Upper lobe of left lung (tissue), 4 donors: Measurements from ENCODE around the gene ARID1B.

Experiments
- POLR2A ChIP-seq, 4 donors: fragments of 450-650 bp; IDR thresholded peaks; one replicate each; pipeline ENCODE4 v1.5.1; 2016 to 2017; ENCODE audit warnings: antibody characterized with exemption in 4 of 4, mild to moderate bottlenecking in 2 of 4
- POLR2AphosphoS5 ChIP-seq, 2 donors: sonication (generic); formaldehyde crosslinking; IDR thresholded peaks; one replicate each; pipeline ENCODE4 v1.5.1; 2017; ENCODE audit warnings: antibody characterized with exemption in 2 of 2
- TF ChIP-seq, protein P1 (sequence below), 6 experiments: fragments of 450-650 bp in 4 of 6; fragments of 200-600 bp in 2 of 6; sonication (generic) in 2 of 6; IDR thresholded peaks; one replicate each; pipeline ENCODE4 v1.5.1; 2016 to 2019; ENCODE audit warnings: antibody characterized with exemption in 6 of 6

DNA sequence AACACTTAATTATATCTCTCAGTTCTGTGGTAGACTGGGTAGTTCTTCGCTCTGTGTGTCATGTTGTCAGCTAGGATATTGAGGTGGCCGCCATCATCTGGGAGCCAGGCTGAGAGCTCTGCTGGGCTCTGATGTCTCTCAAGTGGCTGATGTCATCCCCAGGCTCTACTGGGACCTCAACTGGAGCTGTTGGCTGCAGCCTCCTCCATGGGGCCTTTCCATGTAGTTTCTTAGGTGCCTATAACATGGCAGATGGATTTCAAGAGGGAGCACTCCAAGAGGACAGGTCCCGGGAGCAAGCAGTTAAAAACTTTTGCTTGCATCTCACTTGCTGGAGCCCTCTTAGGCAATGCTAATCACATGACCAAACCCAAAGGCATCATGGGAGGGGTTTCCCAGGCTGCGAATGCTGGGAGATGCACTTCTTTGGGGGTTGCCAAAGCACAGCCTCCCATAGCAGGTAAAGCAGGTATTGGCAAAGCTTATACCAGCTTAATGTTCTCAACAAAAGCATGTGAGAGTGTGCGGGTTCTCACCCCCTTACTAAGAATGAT lies 416.3 kb downstream of the ARID1B start:
- TF ChIP-seq, protein P1, sequence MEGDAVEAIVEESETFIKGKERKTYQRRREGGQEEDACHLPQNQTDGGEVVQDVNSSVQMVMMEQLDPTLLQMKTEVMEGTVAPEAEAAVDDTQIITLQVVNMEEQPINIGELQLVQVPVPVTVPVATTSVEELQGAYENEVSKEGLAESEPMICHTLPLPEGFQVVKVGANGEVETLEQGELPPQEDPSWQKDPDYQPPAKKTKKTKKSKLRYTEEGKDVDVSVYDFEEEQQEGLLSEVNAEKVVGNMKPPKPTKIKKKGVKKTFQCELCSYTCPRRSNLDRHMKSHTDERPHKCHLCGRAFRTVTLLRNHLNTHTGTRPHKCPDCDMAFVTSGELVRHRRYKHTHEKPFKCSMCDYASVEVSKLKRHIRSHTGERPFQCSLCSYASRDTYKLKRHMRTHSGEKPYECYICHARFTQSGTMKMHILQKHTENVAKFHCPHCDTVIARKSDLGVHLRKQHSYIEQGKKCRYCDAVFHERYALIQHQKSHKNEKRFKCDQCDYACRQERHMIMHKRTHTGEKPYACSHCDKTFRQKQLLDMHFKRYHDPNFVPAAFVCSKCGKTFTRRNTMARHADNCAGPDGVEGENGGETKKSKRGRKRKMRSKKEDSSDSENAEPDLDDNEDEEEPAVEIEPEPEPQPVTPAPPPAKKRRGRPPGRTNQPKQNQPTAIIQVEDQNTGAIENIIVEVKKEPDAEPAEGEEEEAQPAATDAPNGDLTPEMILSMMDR (IDR thresholded peaks at IDR 0.05): no peak
- no peak for TF ChIP-seq POLR2AphosphoS5 (IDR thresholded peaks at IDR 0.05)
- no peak for TF ChIP-seq POLR2A (IDR thresholded peaks at IDR 0.05)
